Tibial nerve (tissue), 4 donors: Measurements from ENCODE around the gene FGF19. TPM values are rescaled to one million over a fixed set of nuclear protein-coding genes. Genes with fewer than 3 reads are reported as not detected.
"Not testable (repeated sequence)": the region's sequence is repeated elsewhere in the genome, so short reads cannot be mapped to it uniquely, and the experiment has no call there.

Experiments
- DNase-seq, 2 donors: peaks; one replicate each; pipeline ENCODE4 v3.0.0-alpha.2; 2019; ENCODE audit warnings: low spot score in 2 of 2
- H3K27ac ChIP-seq, 4 donors: fragments of 200-600 bp; sonication (generic) in 3 of 4; one replicate each; pipeline ENCODE4 v1.5.1; 2017 to 2019; ENCODE audit warnings: mild to moderate bottlenecking in 1 of 4
- H3K27me3 ChIP-seq, 2 donors: fragments of 200-600 bp; sonication (generic) in 1 of 2; one replicate each; pipeline versions ENCODE4 v1.5.1 to v1.6.0; 2017 to 2019
- H3K36me3 ChIP-seq, 3 donors: fragments of 200-600 bp; sonication (generic); one replicate each; pipeline ENCODE4 v1.5.1; 2018 to 2019
- H3K4me1 ChIP-seq, 4 donors: fragments of 200-600 bp; sonication (generic) in 3 of 4; one replicate each; pipeline ENCODE4 v1.5.1; 2017 to 2019
- H3K4me3 ChIP-seq, 4 donors: fragments of 200-600 bp; sonication (generic) in 3 of 4; one replicate each; pipeline ENCODE4 v1.5.1; 2017 to 2019; ENCODE audit warnings: mild to moderate bottlenecking in 1 of 4, moderate library complexity in 1 of 4
- H3K9me3 ChIP-seq, 4 donors: fragments of 200-600 bp; sonication (generic) in 3 of 4; one replicate each; pipeline ENCODE4 v1.5.1; 2017 to 2019
- EP300 ChIP-seq, 2 donors: sonication (generic); formaldehyde crosslinking; IDR thresholded peaks; one replicate each; pipeline ENCODE4 v1.6.1; 2017; ENCODE audit warnings: antibody characterized with exemption in 2 of 2, mild to moderate bottlenecking in 1 of 2
- POLR2A ChIP-seq, 2 donors: fragments of 450-650 bp; IDR thresholded peaks; one replicate each; pipeline ENCODE4 v1.6.1; 2017; ENCODE audit warnings: antibody characterized with exemption in 2 of 2, mild to moderate bottlenecking in 2 of 2, moderate library complexity in 2 of 2
- WGBS, 2 donors: methylation state at CpG; one replicate each; pipeline ENCODE4 v1.1.5; 2018; 5-methylcytosine and 5-hydroxymethylcytosine counted together
- total RNA-seq, 4 donors: library from RNA; depleted of rRNA; stranded (reverse); fragments of >200 nt; gene quantifications; one replicate each; pipeline ENCODE4 v1.1.0, GENCODE V29; 2016
- TF ChIP-seq, protein P1 (sequence below), 5 experiments: fragments of 200-600 bp in 3 of 5; fragments of 450-650 bp in 2 of 5; sonication (generic) in 3 of 5; IDR thresholded peaks; one replicate each; pipeline ENCODE4 v1.5.1; 2016 to 2019; ENCODE audit warnings: antibody characterized with exemption in 5 of 5, mild to moderate bottlenecking in 3 of 5, moderate library complexity in 2 of 5

The FGF19 gene
- total RNA-seq, 4 donors from 2014 or later, result not detected

DNA sequence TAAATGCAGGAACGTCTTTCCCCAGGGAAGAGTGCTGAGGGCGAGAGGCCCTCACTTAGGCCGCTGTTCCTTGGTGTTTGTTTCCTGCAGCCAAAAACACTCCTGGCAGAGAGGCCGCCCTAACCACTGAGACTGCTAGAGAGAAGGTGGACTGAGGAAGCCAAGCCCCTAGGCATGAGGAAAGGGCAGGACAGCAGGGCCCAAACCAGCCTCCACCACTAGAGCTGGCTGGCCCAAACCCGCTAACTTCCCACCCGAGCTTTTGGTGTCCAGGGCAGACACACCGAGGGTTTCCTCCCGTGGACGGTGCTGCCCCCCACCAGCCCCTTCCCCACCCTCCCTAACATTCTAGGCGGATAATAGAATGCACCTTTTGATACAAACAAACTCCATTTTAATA, 6.0 kb downstream of the FGF19 start:
- DNase-seq, result no peak
- Histone ChIP-seq H3K27me3 (peaks cover 0 to 74% of the 10 kb centered on the region in 2 donors), H3K36me3 (no peaks in the 10 kb centered on the region), H3K9me3 (no peaks in the 10 kb centered on the region), H3K4me3 (no peak overlapping the region), H3K4me1 (peaks cover 0 to 17% (median 0%) of the 10 kb centered on the region in 4 donors), H3K27ac (no peak overlapping the region)
- TF ChIP-seq, protein P1, sequence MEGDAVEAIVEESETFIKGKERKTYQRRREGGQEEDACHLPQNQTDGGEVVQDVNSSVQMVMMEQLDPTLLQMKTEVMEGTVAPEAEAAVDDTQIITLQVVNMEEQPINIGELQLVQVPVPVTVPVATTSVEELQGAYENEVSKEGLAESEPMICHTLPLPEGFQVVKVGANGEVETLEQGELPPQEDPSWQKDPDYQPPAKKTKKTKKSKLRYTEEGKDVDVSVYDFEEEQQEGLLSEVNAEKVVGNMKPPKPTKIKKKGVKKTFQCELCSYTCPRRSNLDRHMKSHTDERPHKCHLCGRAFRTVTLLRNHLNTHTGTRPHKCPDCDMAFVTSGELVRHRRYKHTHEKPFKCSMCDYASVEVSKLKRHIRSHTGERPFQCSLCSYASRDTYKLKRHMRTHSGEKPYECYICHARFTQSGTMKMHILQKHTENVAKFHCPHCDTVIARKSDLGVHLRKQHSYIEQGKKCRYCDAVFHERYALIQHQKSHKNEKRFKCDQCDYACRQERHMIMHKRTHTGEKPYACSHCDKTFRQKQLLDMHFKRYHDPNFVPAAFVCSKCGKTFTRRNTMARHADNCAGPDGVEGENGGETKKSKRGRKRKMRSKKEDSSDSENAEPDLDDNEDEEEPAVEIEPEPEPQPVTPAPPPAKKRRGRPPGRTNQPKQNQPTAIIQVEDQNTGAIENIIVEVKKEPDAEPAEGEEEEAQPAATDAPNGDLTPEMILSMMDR (IDR thresholded peaks at IDR 0.05), result no peak
- no peak for TF ChIP-seq EP300 (IDR thresholded peaks at IDR 0.05)
- no peak for TF ChIP-seq POLR2A (IDR thresholded peaks at IDR 0.05)
- 81 to 82% methylated on average over 9 to 10 of the region's 10 CpGs for WGBS, 2 donors

DNA sequence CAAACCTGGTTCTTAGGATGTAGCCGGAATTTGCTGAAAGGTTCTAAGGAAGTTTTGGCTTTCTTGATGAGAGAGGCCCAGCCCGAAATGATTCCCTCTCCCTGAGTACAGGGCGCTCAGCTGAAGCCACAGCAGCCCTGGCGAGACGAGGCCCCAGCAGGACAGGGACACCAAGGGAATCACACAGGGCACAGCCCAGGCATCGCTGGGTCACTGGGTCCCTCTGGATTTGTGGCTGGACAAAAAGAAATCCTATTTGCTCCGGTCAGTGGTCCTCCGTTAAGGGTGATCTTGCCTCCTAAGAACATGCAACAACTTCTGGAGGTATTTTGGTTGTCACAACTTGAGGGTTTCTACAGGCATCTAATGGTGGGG, 6.4 kb downstream of the FGF19 start:
- DNase-seq, result no peak
- Histone ChIP-seq H3K4me3 (no peak overlapping the region), H3K4me1 (peaks cover 0 to 13% (median 0%) of the 10 kb centered on the region in 4 donors), H3K27ac (no peak overlapping the region), H3K36me3 (no peaks in the 10 kb centered on the region), H3K9me3 (peaks cover 0 to 2% (median 0%) of the 10 kb centered on the region in 4 donors), H3K27me3 (peaks cover 0 to 74% of the 10 kb centered on the region in 2 donors)
- TF ChIP-seq POLR2A (IDR thresholded peaks at IDR 0.05), result no peak
- TF ChIP-seq, protein P1 (IDR thresholded peaks at IDR 0.05), result no peak
- TF ChIP-seq EP300 (IDR thresholded peaks at IDR 0.05), result no peak
- 89% methylated on average over 8 of the region's 8 CpGs for WGBS, 2 donors

DNA sequence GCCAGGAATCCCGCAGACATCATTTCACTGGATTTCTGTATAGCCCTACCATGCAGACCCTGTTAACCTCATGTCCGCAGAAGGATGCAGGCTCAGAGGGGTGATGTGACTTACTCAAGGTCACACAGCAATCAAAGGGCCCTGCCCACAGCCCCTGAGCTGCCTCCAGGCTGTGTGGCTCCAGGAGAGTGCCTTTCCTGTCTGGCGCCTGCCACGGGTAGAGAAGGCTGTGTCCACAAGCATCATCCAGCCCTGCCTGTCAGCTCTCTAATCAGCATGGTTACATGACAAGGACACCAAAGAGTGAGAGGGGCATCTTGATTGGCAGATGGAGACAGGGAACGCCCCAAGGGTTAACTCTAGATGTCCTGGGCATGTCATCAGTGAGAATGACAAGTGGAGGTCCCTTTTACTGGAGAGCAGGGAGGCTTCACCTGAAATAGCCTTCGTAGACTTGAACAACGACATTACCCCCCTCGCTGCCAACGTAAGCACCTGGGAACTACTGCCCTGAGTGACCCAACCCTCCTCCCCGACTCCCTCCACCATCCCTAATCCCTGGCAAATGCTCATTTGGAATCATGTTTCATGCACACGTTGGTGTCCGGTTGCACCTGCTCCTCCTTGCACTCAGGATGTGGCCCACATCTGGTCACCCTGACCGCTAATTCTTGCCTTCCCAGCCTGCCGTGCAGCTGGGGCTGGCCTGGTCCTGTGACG, 6.9 kb downstream of the FGF19 start:
- Histone ChIP-seq H3K4me3 (no peak overlapping the region), H3K4me1 (peaks cover 0 to 8% (median 0%) of the 10 kb centered on the region in 4 donors), H3K9me3 (peaks cover 0 to 7% (median 0%) of the 10 kb centered on the region in 4 donors), H3K36me3 (no peaks in the 10 kb centered on the region), H3K27ac (no peak overlapping the region), H3K27me3 (peaks cover 0 to 69% of the 10 kb centered on the region in 2 donors)
- 64 to 68% methylated on average over 15 of the region's 15 CpGs for WGBS, 2 donors
- no peak for TF ChIP-seq EP300 (IDR thresholded peaks at IDR 0.05)
- TF ChIP-seq, protein P1 (IDR thresholded peaks at IDR 0.05), result no peak
- TF ChIP-seq POLR2A (IDR thresholded peaks at IDR 0.05), result no peak
- DNase-seq, result no peak

DNA sequence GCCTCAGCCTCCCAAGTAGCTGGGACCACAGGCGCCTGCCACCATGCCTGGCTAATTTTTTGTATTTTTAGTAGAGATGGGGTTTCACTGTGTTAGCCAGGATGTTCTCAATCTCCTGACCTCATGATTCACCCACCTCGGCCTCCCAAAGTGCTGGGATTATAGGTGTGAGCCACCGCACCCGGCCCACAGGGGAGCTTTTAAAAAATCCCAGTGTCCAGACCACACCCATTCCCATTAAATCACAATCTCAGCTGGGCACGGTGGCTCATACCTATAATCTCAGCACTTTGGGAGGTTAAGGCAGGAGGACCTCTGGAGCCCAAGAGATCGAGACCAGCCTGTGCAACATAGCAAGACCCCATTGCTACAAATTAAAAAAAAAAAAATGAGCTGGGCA, 7.8 kb downstream of the FGF19 start:
- not testable (repeated sequence) for H3K4me1 ChIP-seq, H3K36me3 ChIP-seq, H3K27ac ChIP-seq, H3K4me3 ChIP-seq, DNase-seq
- peaks cover 0 to 14% (median 0%) of the 10 kb centered on the region in 4 donors for H3K9me3 ChIP-seq
- H3K27me3 ChIP-seq, result peaks cover 0 to 59% of the 10 kb centered on the region in 2 donors
- WGBS, 2 donors, result 88 to 92% methylated on average over 6 of the region's 6 CpGs

DNA sequence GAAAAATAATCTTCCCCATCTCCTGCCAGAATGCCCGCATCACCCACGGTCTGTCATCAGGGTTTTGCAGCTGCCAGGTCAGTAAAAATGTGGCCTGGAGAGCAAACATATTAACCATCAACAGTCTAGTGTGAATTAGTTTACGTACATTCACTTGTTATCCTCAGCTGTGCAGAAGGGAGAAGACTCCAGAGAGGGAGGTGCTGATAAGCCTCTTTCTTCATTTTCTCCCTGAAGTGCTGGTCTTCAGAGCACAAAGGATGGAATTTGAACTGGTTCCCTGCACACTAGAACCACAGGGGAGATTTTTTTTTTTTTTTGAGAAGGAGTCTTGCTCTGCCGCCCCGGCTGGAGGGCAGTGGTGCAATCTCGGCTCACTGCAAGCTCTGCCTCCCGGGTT, 8.2 kb downstream of the FGF19 start:
- peaks cover 0 to 14% (median 0%) of the 10 kb centered on the region in 4 donors for H3K9me3 ChIP-seq
- H3K4me3 ChIP-seq, result no peak overlapping the region
- H3K36me3 ChIP-seq, result no peaks in the 10 kb centered on the region
- 79 to 86% methylated on average over 7 of the region's 7 CpGs for WGBS, 2 donors
- peaks cover 0 to 55% of the 10 kb centered on the region in 2 donors for H3K27me3 ChIP-seq
- DNase-seq, result no peak
- TF ChIP-seq POLR2A (IDR thresholded peaks at IDR 0.05), result no peak
- TF ChIP-seq EP300 (IDR thresholded peaks at IDR 0.05), result no peak
- TF ChIP-seq, protein P1 (IDR thresholded peaks at IDR 0.05), result no peak
- H3K27ac ChIP-seq, result no peak overlapping the region
- H3K4me1 ChIP-seq, result peaks cover 0 to 4% (median 0%) of the 10 kb centered on the region in 4 donors
